ENCODE results near the gene TNNI3K.

TNNI3K gene

GRCh38 chr1:74505928-74506710 is 270.9 kb downstream of the TNNI3K start:
- no peak for DNase-seq

GRCh38 chr1:74508449-74508848 is 273.3 kb downstream of the TNNI3K start:
- DNase-seq = no peak

GRCh38 chr1:74512170-74512915 is 277.2 kb downstream of the TNNI3K start, which contains the start of gene LRRC53:
Gene LRRC53, minus strand, starts transcription at chr1:74512611. Its CDS starts 29,262 bp downstream, at chr1:74483349.
- DNase-seq = no peak

- no peak for DNase-seq
These were observed 278.5 kb downstream of the TNNI3K start for GRCh38 chr1:74513411-74514300.

GRCh38 chr1:74517599-74518051 is 282.4 kb downstream of the TNNI3K start:
- no peak for DNase-seq

- no peak for DNase-seq
These were observed 287.0 kb downstream of the TNNI3K start for GRCh38 chr1:74522148-74522547.

GRCh38 chr1:74523873-74524480 is 288.8 kb downstream of the TNNI3K start:
- no peak for DNase-seq

- DNase-seq = no peak
These were observed 291.5 kb downstream of the TNNI3K start for GRCh38 chr1:74526708-74527107.

GRCh38 chr1:74528123-74528522 is 292.9 kb downstream of the TNNI3K start:
- no peak for DNase-seq

- DNase-seq = no peak
These were observed 295.7 kb downstream of the TNNI3K start for GRCh38 chr1:74530892-74531291.

GRCh38 chr1:74531796-74532195 is 296.6 kb downstream of the TNNI3K start:
- no peak for DNase-seq

- DNase-seq = no peak
These were observed 299.1 kb downstream of the TNNI3K start for GRCh38 chr1:74534241-74534640.

GRCh38 chr1:74545821-74546220 is 310.6 kb downstream of the TNNI3K start:
- DNase-seq = no peak

- DNase-seq = no peak
These were observed 314.0 kb downstream of the TNNI3K start for GRCh38 chr1:74548961-74549750.

- DNase-seq = no peak
These were observed 314.7 kb downstream of the TNNI3K start for GRCh38 chr1:74549932-74550331.

GRCh38 chr1:74570797-74571492 is 335.8 kb downstream of the TNNI3K start:
- no peak for DNase-seq

GRCh38 chr1:74571493-74571800 is 336.3 kb downstream of the TNNI3K start:
- DNase-seq = no peak

GRCh38 chr1:74571891-74572290 is 336.7 kb downstream of the TNNI3K start:
- DNase-seq = no peak

GRCh38 chr1:74578101-74578500 is 342.9 kb downstream of the TNNI3K start:
- no peak for DNase-seq

- DNase-seq = no peak
These were observed 344.2 kb downstream of the TNNI3K start for GRCh38 chr1:74579425-74579824.

- no peak for DNase-seq
These were observed 348.2 kb downstream of the TNNI3K start for GRCh38 chr1:74583397-74583796.
